HG03342 (cell line): ENCODE results near the gene MAPRE3.

Experiments used
- ATAC-seq: cut with Tn5 transposase; IDR thresholded peaks from one replicate; pipeline ENCODE4 v1.9.1; 2021; ENCODE audit warnings: mild to moderate bottlenecking, moderate library complexity; ENCODE audit not compliant: unreplicated experiment

Gene MAPRE3

DNA sequence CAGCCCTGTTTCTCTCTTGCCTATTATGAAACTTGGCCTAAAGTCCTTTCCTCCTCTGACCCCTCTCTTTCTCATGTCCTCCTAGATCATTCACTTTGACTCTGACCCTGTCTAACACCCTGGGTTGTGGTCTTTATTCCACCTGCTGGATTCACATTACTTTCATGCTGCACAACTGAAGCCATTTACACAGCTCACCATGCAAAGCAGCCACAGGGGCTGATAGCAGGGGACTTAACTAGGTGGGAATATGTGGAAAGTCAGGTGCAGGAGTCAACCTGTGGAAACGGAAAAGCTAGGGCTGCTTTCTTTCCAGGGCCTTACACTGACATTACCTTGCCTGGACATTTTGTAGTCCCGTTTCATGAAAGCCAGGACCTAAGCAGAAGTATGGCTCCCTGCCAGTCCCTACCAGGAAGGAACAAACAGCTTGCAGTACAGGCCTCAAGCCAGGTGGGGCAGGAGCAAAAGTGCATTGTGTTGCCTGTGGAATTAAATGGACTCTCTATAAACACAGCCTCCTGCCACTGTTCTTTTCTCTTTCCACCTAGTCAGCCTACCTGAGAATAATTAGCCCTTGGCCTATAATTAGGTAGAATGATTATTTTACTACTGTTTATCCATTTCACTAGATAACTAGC lies 11.8 kb downstream of the MAPRE3 start:
- no peak for ATAC-seq

GRCh38 chr2:26983746-26984145 lies 13.3 kb downstream of the MAPRE3 start:
- ATAC-seq: no peak

GRCh38 chr2:26985807-26986206 lies 15.4 kb downstream of the MAPRE3 start:
- ATAC-seq: no peak

GRCh38 chr2:26986576-26986975 lies 16.1 kb downstream of the MAPRE3 start:
- ATAC-seq: no peak

DNA sequence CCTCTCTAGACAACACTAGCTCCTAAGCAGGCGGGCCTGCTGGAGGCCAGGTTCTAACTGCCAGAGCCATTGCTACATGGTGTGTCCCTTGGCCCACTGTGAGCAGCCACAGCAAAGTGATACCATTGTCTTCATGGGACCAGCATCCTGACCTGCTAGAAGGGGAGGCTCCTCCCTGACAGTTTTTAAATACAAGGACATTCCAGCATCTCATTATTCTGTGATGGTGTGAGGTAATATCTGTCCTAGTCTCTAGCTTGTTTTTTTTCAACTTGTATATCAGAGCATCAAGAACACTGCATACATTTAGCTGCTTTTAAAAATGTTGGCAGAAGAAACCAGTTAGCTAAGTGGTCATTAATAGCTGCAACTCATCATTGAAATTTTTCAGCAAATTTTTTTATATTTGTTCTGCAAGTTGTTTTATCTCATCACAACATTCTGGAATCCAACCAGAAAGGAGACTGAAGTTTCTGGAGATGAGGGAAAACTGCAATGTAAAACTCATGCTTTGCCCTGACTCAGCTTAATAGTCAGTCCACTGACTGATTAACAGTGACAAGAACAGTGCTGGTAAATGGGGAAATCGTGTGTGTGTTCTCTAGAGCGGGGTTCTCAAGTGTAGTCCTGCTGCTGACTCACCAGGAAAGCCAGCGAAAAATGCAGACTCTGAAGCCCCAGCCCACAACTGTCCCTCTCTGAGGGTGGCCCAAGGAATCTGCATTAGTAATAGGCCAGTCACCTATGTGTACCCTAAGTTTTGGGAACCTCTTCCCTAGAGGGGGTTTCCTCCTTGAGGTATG lies 17.8 kb downstream of the MAPRE3 start:
- no peak for ATAC-seq

- no peak for ATAC-seq
Observed at GRCh38 chr2:26989156-26989555, 18.7 kb downstream of the MAPRE3 start.

DNA sequence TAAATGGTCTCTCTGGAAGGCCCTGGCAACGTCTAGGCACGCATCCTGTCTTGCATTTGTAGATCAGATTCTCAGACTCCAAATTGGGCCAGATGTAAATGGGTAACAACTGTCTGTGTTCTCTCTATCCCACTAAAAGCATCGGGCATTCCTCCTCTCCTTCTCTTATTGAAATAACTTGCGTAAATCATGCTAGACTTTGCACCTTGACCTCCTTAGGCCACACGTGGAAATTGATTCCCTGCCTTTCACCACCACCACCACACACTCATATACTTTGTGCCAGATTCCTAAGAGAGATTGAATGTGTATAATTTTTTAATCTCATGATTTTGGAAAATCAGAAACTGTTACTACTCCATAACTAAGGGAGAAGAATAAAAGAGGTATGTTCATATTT lies 21.3 kb downstream of the MAPRE3 start:
- no peak for ATAC-seq

DNA sequence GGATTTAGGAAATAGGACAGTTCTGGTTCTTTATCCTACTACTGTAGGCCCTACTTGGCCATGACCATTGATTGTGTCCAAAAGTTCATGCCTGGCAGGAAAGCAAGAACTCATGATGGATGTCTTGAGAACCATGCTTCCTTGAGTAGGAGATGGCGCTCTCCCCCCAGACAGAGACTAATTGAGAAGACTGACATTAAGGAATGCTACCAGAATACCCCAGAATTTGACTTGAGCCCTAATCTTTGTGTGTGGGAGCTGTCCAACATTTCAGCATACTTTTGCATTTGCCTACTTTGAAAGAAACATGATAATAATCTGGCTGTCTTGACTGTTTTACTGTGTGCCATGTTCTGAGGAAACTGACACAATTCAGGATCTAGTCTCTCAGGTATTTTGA lies 23.3 kb downstream of the MAPRE3 start:
- ATAC-seq: no peak

DNA sequence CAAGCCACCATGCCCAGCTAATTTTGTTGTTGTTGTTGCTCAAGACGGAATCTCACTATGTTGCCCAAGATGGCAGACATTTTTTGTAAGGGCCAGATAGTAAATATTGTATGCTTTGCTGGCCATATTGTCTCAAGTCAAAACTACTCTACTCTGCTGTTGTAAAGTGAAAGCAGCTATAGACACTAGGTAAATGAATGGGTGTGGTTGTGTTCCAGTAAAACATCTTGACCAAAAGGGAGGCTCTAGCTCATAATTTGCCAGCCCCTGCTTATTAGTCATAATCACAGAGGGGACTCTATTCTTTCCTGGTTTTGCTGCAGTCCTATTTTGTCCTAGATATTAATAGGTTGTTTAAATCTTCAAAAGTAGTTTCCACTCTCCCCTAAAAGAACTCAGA lies 24.5 kb downstream of the MAPRE3 start:
- no peak for ATAC-seq

GRCh38 chr2:26997394-26997793 lies 27.0 kb downstream of the MAPRE3 start:
- ATAC-seq: no peak

- no peak for ATAC-seq
Observed at GRCh38 chr2:26998323-26998722, 27.9 kb downstream of the MAPRE3 start.

DNA sequence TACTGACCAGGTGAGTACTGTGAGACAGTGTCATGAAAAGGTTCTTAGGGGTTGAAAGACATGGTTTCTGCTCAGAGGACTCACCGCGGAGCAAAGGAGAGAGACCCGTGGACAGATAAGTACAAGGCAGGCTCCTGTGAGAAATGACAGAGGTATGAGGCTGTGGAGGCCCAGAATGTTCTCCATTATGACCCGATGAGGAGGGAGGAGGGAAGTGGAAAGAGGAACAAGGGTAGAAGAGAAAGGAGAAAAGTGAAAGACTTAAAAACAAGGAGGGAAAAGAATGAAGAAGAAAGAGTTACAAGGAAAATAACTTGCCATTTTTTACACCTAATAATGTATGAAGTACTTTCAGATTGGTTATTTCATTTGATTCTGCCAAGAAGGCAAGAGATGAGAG lies 29.8 kb downstream of the MAPRE3 start:
- ATAC-seq: no peak

DNA sequence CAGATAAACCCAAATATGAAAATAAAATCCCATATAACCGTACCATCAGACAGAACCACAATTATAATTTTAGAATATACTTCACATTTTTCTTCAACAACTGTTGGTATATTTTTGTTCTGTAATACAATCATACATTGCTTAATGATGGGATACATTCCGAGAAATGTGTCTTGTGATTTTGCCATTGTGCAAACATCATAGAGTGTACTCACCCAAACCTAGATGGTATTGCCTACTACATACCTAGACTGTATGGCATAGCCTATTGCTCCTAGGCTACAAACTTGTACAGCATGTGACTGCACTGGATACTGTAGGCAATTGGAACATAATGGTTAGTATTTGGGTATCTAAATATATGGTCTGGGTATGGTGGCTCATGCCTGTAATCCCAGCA lies 30.6 kb downstream of the MAPRE3 start:
- no peak for ATAC-seq

GRCh38 chr2:27001950-27002349 lies 31.5 kb downstream of the MAPRE3 start:
- ATAC-seq: no peak

DNA sequence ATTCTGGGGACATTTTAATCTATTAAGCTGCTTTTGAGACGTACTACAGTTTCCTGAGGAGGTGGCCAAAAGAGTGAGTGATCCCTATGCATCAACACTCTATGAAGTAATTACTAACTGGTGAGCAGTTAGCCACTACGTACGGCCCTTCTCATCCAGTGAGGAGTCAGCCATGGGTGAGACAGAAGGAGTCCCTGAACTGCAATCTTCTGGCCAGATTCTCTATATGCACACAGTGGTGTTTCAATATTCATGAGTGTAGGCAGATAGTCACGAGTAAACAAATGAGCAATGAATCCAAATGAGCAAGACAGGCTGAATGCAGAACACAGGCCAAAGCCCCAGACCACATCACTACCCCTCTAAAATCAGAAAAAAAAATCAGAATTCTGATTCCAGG lies 32.6 kb downstream of the MAPRE3 start:
- ATAC-seq: no peak

DNA sequence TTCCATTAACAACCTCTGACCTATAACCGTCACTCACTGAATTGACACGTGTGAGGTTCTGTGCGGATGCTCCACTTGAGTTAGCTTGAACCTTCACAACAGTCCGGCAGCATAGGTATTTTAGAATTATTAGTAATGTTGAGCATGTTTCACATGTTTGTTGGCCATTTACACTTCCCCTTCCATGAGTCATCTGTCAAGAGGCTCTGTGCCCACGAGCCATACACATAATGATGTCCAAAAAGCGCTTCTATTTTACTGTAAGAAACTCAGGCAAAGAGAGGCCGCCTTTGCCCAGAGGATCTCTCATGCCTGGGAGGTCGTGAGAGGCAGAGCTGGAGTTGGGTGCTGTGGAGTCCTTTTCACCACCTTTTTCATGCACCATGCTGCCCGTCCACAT lies 33.4 kb downstream of the MAPRE3 start:
- ATAC-seq: no peak

DNA sequence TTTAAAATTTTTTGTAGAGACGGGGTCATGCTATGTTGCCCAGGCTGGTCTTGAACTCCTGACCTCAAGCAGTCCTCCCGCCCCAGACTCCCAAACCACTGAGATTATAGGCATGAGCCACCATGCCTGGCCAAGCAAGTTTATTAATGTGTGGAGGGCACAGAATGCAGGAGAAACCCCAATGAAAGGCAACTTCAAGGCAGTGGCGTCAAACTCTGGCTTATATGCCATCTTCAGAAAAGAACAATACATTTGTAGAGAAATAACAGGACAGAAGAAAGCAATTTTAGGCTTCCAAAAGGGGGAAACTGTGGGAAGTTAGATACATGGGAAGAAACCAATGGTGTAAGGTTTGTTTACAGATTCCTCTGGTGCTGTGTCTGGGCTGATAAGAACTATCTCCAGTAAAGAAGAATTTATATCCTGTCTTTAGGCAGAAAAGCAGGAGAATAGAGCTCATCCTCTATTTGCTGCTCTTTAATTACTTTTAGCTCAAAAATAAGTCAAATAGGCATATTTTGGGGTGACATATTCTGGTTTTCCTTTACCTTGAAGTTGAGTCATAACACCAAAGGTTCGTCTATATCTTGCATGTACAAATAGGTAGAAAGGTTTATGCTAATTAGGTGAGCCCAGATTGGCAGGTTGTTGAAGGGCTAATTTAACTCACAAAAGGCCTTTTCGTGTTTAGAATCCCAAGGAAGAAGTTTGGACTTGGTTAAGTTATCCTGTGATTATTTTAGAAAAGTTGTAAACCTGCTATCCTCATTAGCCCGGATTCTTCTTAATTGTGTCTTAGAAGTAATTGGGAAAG lies 36.4 kb downstream of the MAPRE3 start:
- no peak for ATAC-seq

GRCh38 chr2:27007416-27008374 lies 37.3 kb downstream of the MAPRE3 start:
- ATAC-seq: no peak

- ATAC-seq: no peak
Observed at GRCh38 chr2:27008678-27009077, 38.2 kb downstream of the MAPRE3 start.

DNA sequence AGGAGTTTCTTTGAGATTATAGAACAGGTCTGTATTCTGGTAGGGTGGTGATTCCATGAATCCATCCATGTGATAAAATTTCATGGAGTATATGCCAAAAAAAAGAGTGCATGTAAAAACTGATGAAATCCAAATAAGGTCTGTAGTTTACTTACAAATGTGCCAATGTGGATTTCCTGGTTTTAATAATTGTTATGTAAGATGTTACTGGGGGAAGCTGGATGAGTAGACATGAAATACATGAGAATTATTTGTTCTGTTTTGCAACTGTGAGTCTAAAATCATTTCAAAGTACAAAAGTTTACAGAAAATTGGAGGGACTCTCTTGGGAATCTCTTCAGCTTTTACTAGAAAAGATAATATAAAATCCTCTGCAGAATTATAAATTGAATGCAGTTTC lies 38.6 kb downstream of the MAPRE3 start:
- ATAC-seq: no peak

GRCh38 chr2:27009716-27010115 lies 39.3 kb downstream of the MAPRE3 start:
- ATAC-seq: no peak
